GM21576 (cell line): ENCODE data around the gene ART1.

Experiments used
- ATAC-seq: cut with Tn5 transposase; IDR thresholded peaks from one replicate; pipeline ENCODE4 v1.9.1; 2021; ENCODE audit warnings: mild to moderate bottlenecking, moderate library complexity; ENCODE audit not compliant: unreplicated experiment

The ART1 gene

GRCh38 chr11:3710485-3711259 lies 65.7 kb downstream of the ART1 start:
- no peak for ATAC-seq

GRCh38 chr11:3712274-3712673 lies 67.3 kb downstream of the ART1 start:
- no peak for ATAC-seq
